Testis (tissue), 2 donors: Measurements from ENCODE around the gene EPHA7.

Source experiments
- CTCF ChIP-seq, 3 experiments: fragments of 450-650 bp in 2 of 3; fragments of 200-600 bp in 1 of 3; sonication (generic) in 1 of 3; IDR thresholded peaks; one replicate each; pipeline ENCODE4 v1.5.1; 2016 to 2019; ENCODE audit warnings: antibody characterized with exemption in 3 of 3, mild to moderate bottlenecking in 2 of 3, moderate library complexity in 1 of 3
- POLR2A ChIP-seq: fragments of 450-650 bp; IDR thresholded peaks from one replicate; pipeline ENCODE4 v1.6.1; 2017; ENCODE audit warnings: antibody characterized with exemption, mild to moderate bottlenecking, moderate library complexity

DNA sequence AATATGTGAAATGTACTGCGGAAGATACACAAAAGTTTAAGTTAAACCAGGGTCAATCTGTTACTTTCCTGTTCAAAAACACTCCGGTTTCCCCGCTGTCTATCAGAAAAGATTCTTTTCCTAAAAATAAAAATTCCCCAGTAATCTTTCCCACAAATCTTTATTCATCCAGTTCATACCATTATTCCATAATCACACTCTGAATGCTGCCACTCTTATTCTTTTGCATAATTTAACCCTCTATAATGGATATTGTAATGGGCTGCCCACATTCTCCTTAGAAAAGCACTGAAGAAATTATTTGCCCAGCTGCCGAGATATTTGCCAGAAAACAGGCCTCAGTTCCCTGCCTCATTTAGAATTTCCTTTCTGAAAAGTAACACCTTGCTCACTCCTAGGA is 68.6 kb downstream of the EPHA7 start:
- TF ChIP-seq CTCF (IDR thresholded peaks at IDR 0.05) (no peak), POLR2A (no peak)
